Thoracic aorta (tissue), 2 donors: ENCODE measurements around the gene GAPDHS. TPM values are rescaled to one million over a fixed set of nuclear protein-coding genes. Genes with fewer than 3 reads are reported as not detected.

Experiments
- ATAC-seq: fragments of 150-250 bp; one replicate; pipeline ENCODE4 v1.8.0; 2017; ENCODE audit warnings: low read depth; ENCODE audit not compliant: insufficient number of reproducible peaks, low FRiP score
- DNase-seq: peaks from one replicate; pipeline ENCODE4 v3.0.0-alpha.2; 2020; ENCODE audit warnings: low spot score
- H3K27ac ChIP-seq, 2 donors: fragments of 200-600 bp; sonication (generic); 1 replicate in 1 of 2; 2 replicates in 1 of 2; pipeline ENCODE4 v1.5.1; 2016; ENCODE audit warnings: mild to moderate bottlenecking in 2 of 2, moderate library complexity in 2 of 2
- H3K27me3 ChIP-seq: fragments of 200-600 bp; sonication (generic); replicated peaks from 2 replicates; pipeline ENCODE4 v1.6.0; 2016; ENCODE audit warnings: mild to moderate bottlenecking; ENCODE audit not compliant: insufficient read depth
- H3K36me3 ChIP-seq: fragments of 200-600 bp; sonication (generic); one replicate; pipeline ENCODE4 v1.5.1; 2016
- H3K4me1 ChIP-seq, 2 donors: fragments of 200-600 bp; sonication (generic); 1 replicate in 1 of 2; 2 replicates in 1 of 2; pipeline versions ENCODE4 v1.5.1 to v1.6.0; 2016; ENCODE audit warnings: low read depth in 2 of 2, mild to moderate bottlenecking in 1 of 2; ENCODE audit not compliant: control insufficient read depth in 1 of 2
- H3K4me3 ChIP-seq: fragments of 200-600 bp; sonication (generic); 2 replicates; pipeline ENCODE4 v1.5.1; 2016; ENCODE audit warnings: mild to moderate bottlenecking
- H3K9me3 ChIP-seq: fragments of 200-600 bp; sonication (generic); 2 replicates; pipeline ENCODE4 v1.5.1; 2016
- CTCF ChIP-seq: fragments of 200-600 bp; sonication (generic); IDR thresholded peaks from one replicate; pipeline ENCODE4 v1.5.1; 2019; ENCODE audit warnings: antibody characterized with exemption
- total RNA-seq, 2 donors: library from RNA; depleted of rRNA; stranded (reverse); fragments of >200 nt; gene quantifications; one replicate each; pipeline versions ENCODE4 v1.1.0 to v1.2.3, GENCODE V29; 2016

Gene GAPDHS
- total RNA-seq, 2 donors from 2014 or later: not detected

- ATAC-seq (no peak), DNase-seq (no peak)
- no peaks in the 10 kb centered on the region for H3K27me3 ChIP-seq
- H3K4me1 ChIP-seq: peaks cover 5% of the 10 kb centered on the region in 2 donors
- no peaks in the 10 kb centered on the region for H3K36me3 ChIP-seq
- H3K4me3 ChIP-seq: no peak overlapping the region
- no peaks in the 10 kb centered on the region for H3K9me3 ChIP-seq
- no peak for TF ChIP-seq CTCF
- no peak overlapping the region for H3K27ac ChIP-seq
Observed at GRCh38 chr19:35514282-35514809, 18.9 kb upstream of the GAPDHS start.

- Histone ChIP-seq H3K9me3 (no peaks in the 10 kb centered on the region), H3K27me3 (no peaks in the 10 kb centered on the region), H3K27ac (no peak overlapping the region), H3K4me3 (no peak overlapping the region), H3K4me1 (no peaks in the 10 kb centered on the region), H3K36me3 (no peaks in the 10 kb centered on the region)
- ATAC-seq (no peak), DNase-seq (no peak)
- TF ChIP-seq CTCF: no peak
Observed at GRCh38 chr19:35516310-35516709, 16.9 kb upstream of the GAPDHS start.

GRCh38 chr19:35517342-35517741, 15.9 kb upstream of the GAPDHS start:
- no peak for DNase-seq
- no peaks in the 10 kb centered on the region for H3K4me1 ChIP-seq
- no peak for ATAC-seq
- TF ChIP-seq CTCF: no peak
- no peaks in the 10 kb centered on the region for H3K27me3 ChIP-seq
- H3K27ac ChIP-seq: no peak overlapping the region
- no peak overlapping the region for H3K4me3 ChIP-seq
- no peaks in the 10 kb centered on the region for H3K9me3 ChIP-seq
- H3K36me3 ChIP-seq: no peaks in the 10 kb centered on the region

GRCh38 chr19:35518313-35518712, 14.9 kb upstream of the GAPDHS start:
- ATAC-seq (no peak), DNase-seq (no peak)
- Histone ChIP-seq H3K27ac (no peak overlapping the region), H3K4me3 (no peak overlapping the region), H3K27me3 (no peaks in the 10 kb centered on the region), H3K4me1 (no peaks in the 10 kb centered on the region), H3K9me3 (no peaks in the 10 kb centered on the region), H3K36me3 (no peaks in the 10 kb centered on the region)
- TF ChIP-seq CTCF: no peak

GRCh38 chr19:35519291-35519690, 14.0 kb upstream of the GAPDHS start:
- Histone ChIP-seq H3K4me3 (no peak overlapping the region), H3K27me3 (no peaks in the 10 kb centered on the region), H3K27ac (no peak overlapping the region), H3K36me3 (no peaks in the 10 kb centered on the region), H3K4me1 (no peaks in the 10 kb centered on the region), H3K9me3 (no peaks in the 10 kb centered on the region)
- DNase-seq: no peak
- ATAC-seq: no peak
- TF ChIP-seq CTCF: no peak
